NCI-H82 (cell line): ENCODE data around the gene MRPL9.

Experiments
- DNase-seq: peaks from one replicate; lab custom pipeline; 2025; lab: John Stamatoyannopoulos, UW

Gene MRPL9

GRCh38 chr1:151762941-151763921, at the start of gene MRPL9:
MRPL9 (minus strand) TSS chr1:151763496; CDS start chr1:151763479, 17 bp downstream.
- DNase-seq: peak; percentile 95

- DNase-seq: no peak
Measured at GRCh38 chr1:151811181-151811580, 47.9 kb upstream of the MRPL9 start.

- no peak for DNase-seq
Measured at GRCh38 chr1:151809985-151810556, 46.8 kb upstream of the MRPL9 start.

GRCh38 chr1:151809290-151809984, 46.1 kb upstream of the MRPL9 start:
- DNase-seq: no peak

- DNase-seq: peak; percentile 28
Measured at GRCh38 chr1:151807766-151808165, 44.5 kb upstream of the MRPL9 start.

GRCh38 chr1:151807131-151807530, 43.8 kb upstream of the MRPL9 start:
- no peak for DNase-seq

GRCh38 chr1:151806170-151806569, 42.9 kb upstream of the MRPL9 start:
- DNase-seq: peak; percentile 24

- DNase-seq: no peak
Measured at GRCh38 chr1:151805066-151805820, 41.9 kb upstream of the MRPL9 start, which contains the start of gene LINGO4. LINGO4 (minus strand) TSS chr1:151805419; CDS start chr1:151802704, 2,715 bp downstream.

- no peak for DNase-seq
Measured at GRCh38 chr1:151803915-151804314, 40.6 kb upstream of the MRPL9 start.

GRCh38 chr1:151803164-151803563, 39.9 kb upstream of the MRPL9 start:
- DNase-seq: no peak

- no peak for DNase-seq
Measured at GRCh38 chr1:151802372-151802771, 39.1 kb upstream of the MRPL9 start.

- no peak for DNase-seq
Measured at GRCh38 chr1:151801846-151802245, 38.5 kb upstream of the MRPL9 start.

GRCh38 chr1:151801310-151801820, 38.1 kb upstream of the MRPL9 start:
- no peak for DNase-seq

GRCh38 chr1:151800830-151801229, 37.5 kb upstream of the MRPL9 start:
- DNase-seq: no peak

- peak; percentile 39 for DNase-seq
Measured at GRCh38 chr1:151799179-151800022, 36.1 kb upstream of the MRPL9 start.

- DNase-seq: no peak
Measured at GRCh38 chr1:151798571-151798970, 35.3 kb upstream of the MRPL9 start.

GRCh38 chr1:151790940-151791651, 27.8 kb upstream of the MRPL9 start:
- peak; percentile 74 for DNase-seq

- DNase-seq: peak; percentile 100
Measured at GRCh38 chr1:151790071-151790939, 27.0 kb upstream of the MRPL9 start, which contains the start of gene TDRKH. TDRKH (minus strand) TSS chr1:151790500; CDS start chr1:151783022, 7,478 bp downstream.

- DNase-seq: no peak
Measured at GRCh38 chr1:151787689-151788088, 24.4 kb upstream of the MRPL9 start.
